K562 (cell line): ENCODE results near the gene KCNK4. TPM values are rescaled to one million over a fixed set of nuclear protein-coding genes. Genes with fewer than 3 reads are reported as not detected.

Experiments used
- ATAC-seq: fragments of 200-7000 bp; cut with Tn5 transposase; 3 replicates; pipeline ENCODE4 v1.9.1; 2020; ENCODE audit warnings: moderate library complexity
- BruUV-seq: library from RNA; stranded (reverse); fragments of 400-500 nt; replicated peaks from 2 replicates; lab custom pipeline; 2021; lab: Mats Ljungman, UMichigan
- CTCF ChIA-PET: fragments of 300-600 bp; formaldehyde crosslinking; extraction: SDS; loops from one replicate; lab custom pipeline; 2021; ENCODE audit warnings: low intra/inter-chr PET ratio; lab: Yijun Ruan, JAX
- POLR2A ChIA-PET: fragments of 300-600, 350-650 bp; sonication (Branson Sonifier 250); formaldehyde crosslinking; extraction: SDS; loops from one replicate; lab custom pipeline; 2021; ENCODE audit warnings: antibody characterized with exemption, inconsistent platforms; lab: Yijun Ruan, JAX
- DNase-seq, 4 experiments: peaks; one replicate each; pipeline versions ENCODE4 v3.0.0 to v3.0.0-alpha.2; 2011 to 2018; ENCODE audit warnings: low spot score in 3 of 4, mixed read lengths in 3 of 4; ENCODE audit errors: extremely low read depth in 1 of 4
- FAIRE-seq: peaks from 2 replicates; lab custom pipeline; 2011; peaks lifted over from hg19 to GRCh38; lab: Jason Lieb, UNC
- H2AFZ ChIP-seq: 2 replicates; pipeline ENCODE4 v1.6.0; 2011; ENCODE audit warnings: low read depth, low read length, control low read depth, inconsistent platforms
- H3K27ac ChIP-seq: fragments of 200-600 bp; 3 replicates; pipeline ENCODE4 v1.8.0; 2011; ENCODE audit warnings: low read depth, mild to moderate bottlenecking, control low read depth, inconsistent platforms, low read length, moderate library complexity, mixed read lengths; ENCODE audit errors: extremely low read depth
- H3K27me3 ChIP-seq, 2 experiments: fragments of 300-600 bp in 1 of 2; 2 replicates in 1 of 2; 3 replicates in 1 of 2; pipeline versions ENCODE4 v1.6.0 to v1.8.0; 2011; ENCODE audit warnings: inconsistent platforms in 2 of 2, low read length in 2 of 2, mild to moderate bottlenecking in 1 of 2, mixed read lengths in 1 of 2, moderate library complexity in 1 of 2; ENCODE audit not compliant: control insufficient read depth in 2 of 2, insufficient read depth in 2 of 2
- H3K36me3 ChIP-seq: fragments of 300-600 bp; 3 replicates; pipeline ENCODE4 v1.8.0; 2011; ENCODE audit warnings: mild to moderate bottlenecking, low read length, inconsistent platforms; ENCODE audit not compliant: control insufficient read depth, insufficient read depth
- H3K4me1 ChIP-seq, 2 experiments: fragments of 200-600 bp in 1 of 2; replicated peaks in 1 of 2; 2 replicates in 1 of 2; 3 replicates in 1 of 2; pipeline versions ENCODE4 v1.5.1 to v1.8.0; 2011; ENCODE audit warnings: inconsistent platforms in 2 of 2, low read length in 2 of 2, mild to moderate bottlenecking in 1 of 2, mixed read lengths in 1 of 2, moderate library complexity in 1 of 2; ENCODE audit not compliant: control insufficient read depth in 2 of 2, insufficient read depth in 2 of 2
- H3K4me2 ChIP-seq: 2 replicates; pipeline ENCODE4 v1.6.1; 2011; ENCODE audit warnings: low read length, control low read depth, inconsistent platforms, mixed read lengths; ENCODE audit not compliant: insufficient read depth
- H3K4me3 ChIP-seq: fragments of 200-600 bp; sonication (generic), shearing (Covaris generic); 2 replicates; pipeline ENCODE4 v1.5.1; 2016; ENCODE audit warnings: control low read depth, inconsistent platforms
- H3K79me2 ChIP-seq: fragments of 200-600 bp; 3 replicates; pipeline ENCODE4 v1.8.0; 2011; ENCODE audit warnings: low read length, inconsistent platforms; ENCODE audit not compliant: control insufficient read depth, insufficient read depth
- H3K9ac ChIP-seq, 2 experiments: 2 replicates each; pipeline versions ENCODE4 v1.6.0 to v1.6.1; 2011; ENCODE audit warnings: low read depth in 2 of 2, low read length in 2 of 2, control low read depth in 1 of 2, inconsistent platforms in 1 of 2, mild to moderate bottlenecking in 1 of 2, mixed read lengths in 1 of 2; ENCODE audit not compliant: insufficient read depth in 1 of 2
- H3K9me1 ChIP-seq: one replicate; pipeline ENCODE4 v1.6.0; 2011; ENCODE audit warnings: inconsistent platforms, mild to moderate bottlenecking, low read length, moderate library complexity; ENCODE audit not compliant: control insufficient read depth, insufficient read depth
- H3K9me3 ChIP-seq: replicated peaks from 2 replicates; pipeline ENCODE4 v1.5.1; 2011; ENCODE audit warnings: low read depth, low read length, inconsistent platforms; ENCODE audit not compliant: control insufficient read depth, insufficient read depth
- H4K20me1 ChIP-seq: replicated peaks from 2 replicates; pipeline ENCODE4 v1.6.1; 2011; ENCODE audit warnings: low read length, inconsistent platforms, mixed read lengths; ENCODE audit not compliant: control insufficient read depth, insufficient read depth
- ZBTB7A ChIP-seq: IDR thresholded peaks from 2 replicates; pipeline ENCODE4 v1.6.1; 2011; ENCODE audit warnings: low read depth, mild to moderate bottlenecking, low read length, moderate library complexity, borderline replicate concordance; ENCODE audit not compliant: control insufficient read depth
- ZFX ChIP-seq: sonication (generic); formaldehyde crosslinking; IDR thresholded peaks from 2 replicates; pipeline ENCODE4 v1.8.0; 2022; ENCODE audit warnings: mild to moderate bottlenecking, missing genetic modification reagents, moderate library complexity
- WGBS: fragments of 100-300 bp; shearing (Covaris generic); methylation state at CpG from one replicate; pipeline ENCODE4 v1.1.6; 2016; ENCODE audit warnings: low coverage, mixed read lengths; ENCODE audit not compliant: insufficient coverage; ENCODE audit errors: missing lambda C conversion rate; 5-methylcytosine and 5-hydroxymethylcytosine counted together
- in situ Hi-C: fragments of 300-500 bp; cut with MboI; formaldehyde crosslinking; loops from 4 replicates; pipeline ENCODE4 v1.15.0; 2018; ENCODE audit warnings: inconsistent platforms, mixed read lengths
- intact Hi-C: fragments of 100-400 bp; cut with micrococcal nuclease; formaldehyde crosslinking; loops from 2 replicates; pipeline ENCODE4 v1.14.2; 2022
- polyA plus RNA-seq, 8 experiments: library from polyadenylated mRNA; depleted of rRNA in 4 of 8; stranded (reverse) in 5 of 8; unstranded in 3 of 8; fragments of >200 nt; fragmentation: Nextera tagmentation in 2 of 8; fragmentation: Illumina TruSeq in 1 of 8; extraction: Ambion mirVana in 2 of 8; extraction: Trizol in 1 of 8; gene quantifications; 2 replicates each; pipeline versions ENCODE4 v1.2.1 to v1.2.3, GENCODE V29; 2011 to 2014; ENCODE audit warnings: inconsistent platforms in 1 of 8, missing spikeins in 1 of 8
- total RNA-seq, 7 experiments: library from RNA; depleted of rRNA in 6 of 7; stranded (reverse); fragments of >200 nt in 6 of 7; fragmentation: Illumina TruSeq in 2 of 7; extraction: Trizol in 2 of 7; gene quantifications; 2 replicates each; pipeline versions ENCODE4 v1.2.1 to v1.2.3, GENCODE V29; 2011 to 2021; ENCODE audit warnings: low replicate concordance in 1 of 7
- TF ChIP-seq, protein P1 (sequence below), 3 experiments: fragments of 200-800 bp in 1 of 3; sonication (Bioruptor generic) in 1 of 3; sonication (generic) in 1 of 3; formaldehyde crosslinking in 1 of 3; IDR thresholded peaks; 2 replicates each; pipeline versions ENCODE4 v1.6.1 to v1.8.0; 2016 to 2022; ENCODE audit warnings: mild to moderate bottlenecking in 2 of 3, missing compliant biosample characterization in 2 of 3, missing genetic modification characterization in 2 of 3, missing genetic modification reagents in 1 of 3

KCNK4 gene
- total and polyA plus RNA-seq, 9 of the 15 experiments (the other 6 are each of a cell fraction or from before 2014, with no cell fraction given): not detected

- H3K27ac ChIP-seq: 0 out of 3 replicates have a peak overlapping the region, but pooled peaks have one; percentile 38
- H4K20me1 ChIP-seq: peaks cover 7% of the 10 kb centered on the region
- no peak overlapping the region for H3K4me2 ChIP-seq
- H3K9ac ChIP-seq: peak overlapping the region in 1 of 2 experiments; percentile 95; a peak in 2 of 4 replicates
- no peak for FAIRE-seq
- ChIA-PET CTCF (no interaction called here), POLR2A (interaction anchor here (0.5 to 7.8 kb wide), 6 partner anchors 10 to 613 kb away, joined by 3 to 58 read pairs (median 4); no protein-coding TSS in a partner anchor)
- BruUV-seq: no TSS peak
- H3K79me2 ChIP-seq: peaks cover 48% of the 10 kb centered on the region
- in situ Hi-C loops: no loop called here
- H3K9me1 ChIP-seq: no peaks in the 10 kb centered on the region
- DNase-seq: no peak
- TF ChIP-seq, protein P1, sequence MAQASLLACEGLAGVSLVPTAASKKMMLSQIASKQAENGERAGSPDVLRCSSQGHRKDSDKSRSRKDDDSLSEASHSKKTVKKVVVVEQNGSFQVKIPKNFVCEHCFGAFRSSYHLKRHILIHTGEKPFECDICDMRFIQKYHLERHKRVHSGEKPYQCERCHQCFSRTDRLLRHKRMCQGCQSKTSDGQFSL (CRISPR knock-in tag; IDR thresholded peaks at IDR 0.05): no peak
- TF ChIP-seq, protein P1 (tag; IDR thresholded peaks at IDR 0.05): no peak
- TF ChIP-seq ZFX (CRISPR knock-in tag) (0 out of 2 replicates have a peak, but pooled peaks have one; percentile 8), ZBTB7A (0 out of 2 replicates have a peak, but pooled peaks have one; percentile 14)
- peaks cover 32% of the 10 kb centered on the region; the same call in 1 of the 3 replicates for H3K36me3 ChIP-seq
- no peak overlapping the region for H2AFZ ChIP-seq
- ATAC-seq: no peak
- intact Hi-C loops: loop anchor here (10.0 kb wide), 1 partner anchor 56 kb away; the partner anchor contains the start of genes CATSPERZ and ESRRA
- 83% methylated on average over 4 of the region's 4 CpGs for WGBS
- no peaks in the 10 kb centered on the region for H3K27me3 ChIP-seq
- H3K4me3 ChIP-seq: no peak overlapping the region
- H3K9me3 ChIP-seq: no peaks in the 10 kb centered on the region
- H3K4me1 ChIP-seq: peaks cover 31 to 89% of the 10 kb centered on the region in 2 experiments
Measured at GRCh38 chr11:64249038-64249437, 42.1 kb upstream of the KCNK4 start.
